Loucy (cell line): Measurements from ENCODE around the gene C11orf65.

ENCODE experiments used
- H2AFZ ChIP-seq: fragments of 200-600 bp; sonication (generic); 2 replicates; pipeline ENCODE4 v1.6.0; 2016; ENCODE audit warnings: antibody characterized with exemption, mild to moderate bottlenecking, low read length, moderate library complexity
- H3F3A ChIP-seq: fragments of 200-600 bp; 2 replicates; pipeline ENCODE4 v1.6.0; 2016; ENCODE audit warnings: antibody characterized with exemption, low read depth, mild to moderate bottlenecking
- H3K27me3 ChIP-seq: fragments of 200-600 bp; sonication (generic); 2 replicates; pipeline ENCODE4 v1.6.1; 2014; ENCODE audit warnings: low read length, mild to moderate bottlenecking; ENCODE audit not compliant: insufficient read depth, poor library complexity, severe bottlenecking
- H3K36me3 ChIP-seq: fragments of 200-600 bp; sonication (generic); 2 replicates; pipeline ENCODE4 v1.6.1; 2016; ENCODE audit warnings: low read length; ENCODE audit not compliant: insufficient read depth
- H3K4me1 ChIP-seq: fragments of 200-600 bp; sonication (generic); 2 replicates; pipeline ENCODE4 v1.5.1; 2014; ENCODE audit warnings: low read length, mild to moderate bottlenecking; ENCODE audit not compliant: insufficient read depth, poor library complexity, severe bottlenecking
- H3K4me2 ChIP-seq: fragments of 200-600 bp; sonication (generic); 2 replicates; pipeline ENCODE4 v1.6.0; 2014; ENCODE audit warnings: antibody characterized with exemption, low read length, low read depth, mild to moderate bottlenecking; ENCODE audit not compliant: poor library complexity, severe bottlenecking
- H3K4me3 ChIP-seq: fragments of 200-600 bp; sonication (generic); 2 replicates; pipeline ENCODE4 v1.5.1; 2014; ENCODE audit warnings: low read length, mild to moderate bottlenecking, mixed read lengths; ENCODE audit not compliant: poor library complexity, severe bottlenecking
- H3K79me2 ChIP-seq: fragments of 200-600 bp; sonication (generic); 2 replicates; pipeline ENCODE4 v1.6.1; 2014; ENCODE audit warnings: low read length; ENCODE audit not compliant: insufficient read depth
- H3K9ac ChIP-seq: fragments of 200-600 bp; sonication (generic); 2 replicates; pipeline ENCODE4 v1.6.0; 2014; ENCODE audit warnings: mild to moderate bottlenecking, low read depth, low read length, moderate library complexity; ENCODE audit not compliant: poor library complexity, severe bottlenecking
- H3K9me2 ChIP-seq: fragments of 200-600 bp; sonication (generic); replicated peaks from 2 replicates; pipeline ENCODE4 v1.6.1; 2016; ENCODE audit warnings: low read depth, low read length, mixed read lengths
- H3K9me3 ChIP-seq: fragments of 200-600 bp; sonication (generic); 2 replicates; pipeline ENCODE4 v1.6.1; 2014; ENCODE audit warnings: mild to moderate bottlenecking, antibody characterized with exemption, low read length, low read depth; ENCODE audit not compliant: insufficient read depth
- H4K20me1 ChIP-seq: fragments of 200-600 bp; sonication (generic); 2 replicates; pipeline ENCODE4 v1.6.0; 2014; ENCODE audit warnings: antibody characterized with exemption, low read length, mild to moderate bottlenecking; ENCODE audit not compliant: insufficient read depth, poor library complexity, severe bottlenecking
- EZH2phosphoT487 ChIP-seq: fragments of 200-600 bp; IDR thresholded peaks from 2 replicates; pipeline ENCODE4 v1.6.1; 2018; ENCODE audit warnings: antibody characterized with exemption, mild to moderate bottlenecking, moderate library complexity, borderline replicate concordance
- TF ChIP-seq, protein P1 (sequence below): fragments of 200-600 bp; sonication (generic); conservative IDR thresholded peaks from 2 replicates; pipeline ENCODE4 v1.5.1; 2014; ENCODE audit warnings: mild to moderate bottlenecking, antibody characterized with exemption, low read length

Gene C11orf65

DNA sequence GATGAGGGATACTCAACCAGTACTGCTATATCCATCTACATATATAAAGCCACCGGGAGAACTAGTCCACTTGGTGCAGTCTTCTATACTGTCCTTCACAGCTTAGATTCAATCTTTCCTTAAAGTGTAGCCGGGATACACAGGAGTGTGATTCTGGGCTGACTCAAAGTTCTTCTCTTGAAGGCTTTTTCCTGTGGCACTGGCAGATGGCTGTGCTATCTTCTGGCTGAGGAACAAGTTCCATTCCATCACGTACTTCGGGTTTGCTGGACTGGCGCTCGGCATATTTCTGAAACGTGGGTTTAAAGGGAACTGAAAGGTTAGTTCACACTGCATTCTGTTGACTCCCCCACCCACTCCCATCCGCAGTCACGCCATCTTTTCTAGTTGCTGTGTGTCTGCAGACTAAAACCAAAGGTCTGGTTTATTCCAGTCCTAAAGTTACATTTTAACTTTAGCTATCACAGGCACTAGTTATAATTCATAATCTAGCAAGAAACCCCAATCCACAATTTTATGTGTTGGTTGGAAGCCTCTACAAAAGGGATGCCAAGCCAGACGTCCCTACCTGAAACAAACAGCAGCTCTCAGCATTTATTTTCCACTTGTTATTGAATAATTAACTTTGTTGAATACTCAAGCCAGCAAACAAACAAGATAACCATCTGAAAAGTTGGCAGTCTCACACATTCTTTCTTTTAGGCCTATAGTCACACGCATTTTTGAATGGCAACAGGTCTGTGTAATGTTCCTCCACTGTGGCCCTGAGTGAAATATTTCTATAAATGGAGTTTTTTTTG, 7.5 kb upstream of the C11orf65 start:
- H4K20me1 ChIP-seq: no peaks in the 10 kb centered on the region
- H3K4me3 ChIP-seq: no peak overlapping the region
- TF ChIP-seq, protein P1, sequence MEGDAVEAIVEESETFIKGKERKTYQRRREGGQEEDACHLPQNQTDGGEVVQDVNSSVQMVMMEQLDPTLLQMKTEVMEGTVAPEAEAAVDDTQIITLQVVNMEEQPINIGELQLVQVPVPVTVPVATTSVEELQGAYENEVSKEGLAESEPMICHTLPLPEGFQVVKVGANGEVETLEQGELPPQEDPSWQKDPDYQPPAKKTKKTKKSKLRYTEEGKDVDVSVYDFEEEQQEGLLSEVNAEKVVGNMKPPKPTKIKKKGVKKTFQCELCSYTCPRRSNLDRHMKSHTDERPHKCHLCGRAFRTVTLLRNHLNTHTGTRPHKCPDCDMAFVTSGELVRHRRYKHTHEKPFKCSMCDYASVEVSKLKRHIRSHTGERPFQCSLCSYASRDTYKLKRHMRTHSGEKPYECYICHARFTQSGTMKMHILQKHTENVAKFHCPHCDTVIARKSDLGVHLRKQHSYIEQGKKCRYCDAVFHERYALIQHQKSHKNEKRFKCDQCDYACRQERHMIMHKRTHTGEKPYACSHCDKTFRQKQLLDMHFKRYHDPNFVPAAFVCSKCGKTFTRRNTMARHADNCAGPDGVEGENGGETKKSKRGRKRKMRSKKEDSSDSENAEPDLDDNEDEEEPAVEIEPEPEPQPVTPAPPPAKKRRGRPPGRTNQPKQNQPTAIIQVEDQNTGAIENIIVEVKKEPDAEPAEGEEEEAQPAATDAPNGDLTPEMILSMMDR: no peak
- TF ChIP-seq EZH2phosphoT487: no peak
- H3K4me2 ChIP-seq: no peak overlapping the region
- H3K27me3 ChIP-seq: no peaks in the 10 kb centered on the region
- H3K36me3 ChIP-seq: peaks cover 11% of the 10 kb centered on the region; the same call in 1 of the 2 replicates
- no peaks in the 10 kb centered on the region for H3F3A ChIP-seq
- no peaks in the 10 kb centered on the region for H3K9me3 ChIP-seq
- no peak overlapping the region for H3K9ac ChIP-seq
- no peaks in the 10 kb centered on the region for H3K4me1 ChIP-seq
- H3K79me2 ChIP-seq: no peaks in the 10 kb centered on the region
- no peaks in the 10 kb centered on the region for H3K9me2 ChIP-seq
- H2AFZ ChIP-seq: no peak overlapping the region

DNA sequence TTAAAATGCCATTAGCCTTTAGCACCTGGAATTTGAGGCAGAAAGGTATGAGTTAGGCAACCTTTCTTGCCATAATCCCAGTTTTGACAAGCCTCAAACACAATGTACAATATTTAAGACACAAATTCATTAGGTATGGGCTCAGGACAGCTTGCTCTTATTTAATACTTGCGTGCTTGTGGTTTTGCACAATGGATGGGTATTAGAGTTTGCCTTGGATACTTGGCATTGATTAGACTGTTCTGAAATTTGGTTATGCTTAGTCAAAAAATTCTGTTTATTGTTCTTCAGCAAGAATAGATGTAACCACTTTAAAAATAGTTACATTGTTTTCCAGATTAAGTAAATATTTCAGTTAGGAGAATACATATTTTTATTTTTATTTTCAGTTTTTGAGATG, 5.4 kb upstream of the C11orf65 start:
- H3K27me3 ChIP-seq: no peaks in the 10 kb centered on the region
- no peaks in the 10 kb centered on the region for H3K79me2 ChIP-seq
- H3K4me1 ChIP-seq: no peaks in the 10 kb centered on the region
- H3K4me3 ChIP-seq: no peak overlapping the region
- H3K9me3 ChIP-seq: no peaks in the 10 kb centered on the region
- no peak overlapping the region for H2AFZ ChIP-seq
- H3K36me3 ChIP-seq: peaks cover 11% of the 10 kb centered on the region; the same call in 1 of the 2 replicates
- no peaks in the 10 kb centered on the region for H3F3A ChIP-seq
- no peaks in the 10 kb centered on the region for H4K20me1 ChIP-seq
- TF ChIP-seq, protein P1: no peak
- no peak for TF ChIP-seq EZH2phosphoT487
- H3K9ac ChIP-seq: no peak overlapping the region
- no peaks in the 10 kb centered on the region for H3K9me2 ChIP-seq
- H3K4me2 ChIP-seq: no peak overlapping the region

DNA sequence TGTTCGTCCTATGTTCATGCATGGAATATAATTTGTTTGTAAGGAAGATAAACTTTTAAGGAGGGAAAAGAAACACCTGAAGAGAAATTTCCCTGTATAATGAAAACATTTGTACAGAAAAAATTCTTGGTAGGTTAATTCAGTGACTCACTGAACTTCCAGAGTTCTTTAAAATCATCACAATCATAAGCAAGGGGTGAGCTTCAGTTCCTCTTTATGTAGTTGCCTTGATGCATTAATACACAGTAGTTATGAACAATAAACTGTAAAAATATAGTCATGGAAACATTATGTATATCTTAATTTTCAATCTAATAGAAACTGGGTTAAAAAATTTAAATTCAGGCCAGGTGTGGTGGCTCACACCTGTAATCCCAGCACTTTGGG, 1.1 kb upstream of the C11orf65 start:
- Histone ChIP-seq H3K4me2 (no peak overlapping the region), H3K27me3 (no peaks in the 10 kb centered on the region), H3K36me3 (no peaks in the 10 kb centered on the region), H4K20me1 (no peaks in the 10 kb centered on the region), H2AFZ (no peak overlapping the region), H3F3A (no peaks in the 10 kb centered on the region), H3K4me1 (peaks cover 4% of the 10 kb centered on the region), H3K79me2 (no peaks in the 10 kb centered on the region), H3K9me2 (no peaks in the 10 kb centered on the region), H3K9me3 (no peaks in the 10 kb centered on the region), H3K9ac (no peak overlapping the region), H3K4me3 (no peak overlapping the region)
- no peak for TF ChIP-seq EZH2phosphoT487
- TF ChIP-seq, protein P1: no peak
